Upper lobe of right lung (tissue), 1 donor: ENCODE data around the gene SRP9. TPM values are rescaled to one million over a fixed set of nuclear protein-coding genes. Genes with fewer than 3 reads are reported as not detected.
A peak's percentile ranks its signal among the peaks of the same experiment; 100 is the strongest.

ENCODE experiments used
- ATAC-seq: fragments of 200-7000 bp; cut with Tn5 transposase; one replicate; pipeline ENCODE4 v1.9.1; 2020; ENCODE audit warnings: mild to moderate bottlenecking, moderate library complexity
- DNase-seq: peaks from one replicate; pipeline ENCODE4 v3.0.0-alpha.2; 2020
- H3K27ac ChIP-seq: fragments of 200-600 bp; one replicate; pipeline ENCODE4 v1.8.0; 2022
- H3K27me3 ChIP-seq: fragments of 200-600 bp; one replicate; pipeline ENCODE4 v1.8.0; 2022; ENCODE audit warnings: mild to moderate bottlenecking
- H3K36me3 ChIP-seq: fragments of 200-600 bp; one replicate; pipeline ENCODE4 v1.8.0; 2022
- H3K4me1 ChIP-seq: fragments of 200-600 bp; one replicate; pipeline ENCODE4 v1.8.0; 2022
- H3K4me3 ChIP-seq: fragments of 200-600 bp; one replicate; pipeline ENCODE4 v1.8.0; 2022; ENCODE audit warnings: mild to moderate bottlenecking
- H3K9me3 ChIP-seq: fragments of 200-600 bp; one replicate; pipeline ENCODE4 v1.8.0; 2022
- CTCF ChIP-seq: fragments of 200-600 bp; IDR thresholded peaks from one replicate; pipeline ENCODE4 v1.8.0; 2022; ENCODE audit warnings: antibody characterized with exemption
- intact Hi-C: fragments of 100-400 bp; cut with DNase I; formaldehyde crosslinking; loops from one replicate; pipeline ENCODE4 v1.11.0; 2022
- long read RNA-seq: library from polyadenylated mRNA; unstranded; transcript quantifications from one replicate; pipeline ENCODE4 v2.0.0, GENCODE V29; 2021
- total RNA-seq: library from RNA; stranded (reverse); fragmentation: NEBNext Ultra II Directional; extraction: Animal tissue kit (Norgen Biotek cat#: 25700); gene quantifications from one replicate; pipeline ENCODE4 v1.2.1, GENCODE V29; 2021
- donor health status: DM: no; HTN: yes; CAD: no; lungs with severe emphysema.

Gene SRP9
- 157 TPM for total RNA-seq
- long read RNA-seq, transcript SRP9-203 (4 exons, 1,596 nt), result minor isoform, 15 of 195 reads
- long read RNA-seq, transcript SRP9-201 (3 exons, 1,480 nt), result major isoform, 168 of 195 reads
- long read RNA-seq, partial matches to known transcripts, result 2 of 195 reads
- long read RNA-seq, other reads (novel, unspliced or antisense), result 9 of 195 reads

GRCh38 chr1:225777583-225778336 lies at the start of gene SRP9:
Gene SRP9, plus strand, starts transcription at chr1:225777826. Its CDS starts 115 bp downstream, at chr1:225777941.
- H3K36me3 ChIP-seq, result peaks cover 9% of the 10 kb centered on the region
- H3K27ac ChIP-seq, result peak within 1 kb of the TSS; percentile 97
- H3K27me3 ChIP-seq, result no peaks in the 10 kb centered on the region
- no peaks in the 10 kb centered on the region for H3K9me3 ChIP-seq
- H3K4me1 ChIP-seq, result peaks cover 49% of the 10 kb centered on the region
- peak within 1 kb of the TSS; percentile 85 for H3K4me3 ChIP-seq
- intact Hi-C loops, result loop anchor here (10.0 kb wide), 1 partner anchor 223 kb away; no protein-coding TSS in a partner anchor
- TF ChIP-seq CTCF, result peak; percentile 92
- DNase-seq, result peak; percentile 99
- peak; percentile 100 for ATAC-seq

GRCh38 chr1:225731491-225731890 lies 46.1 kb upstream of the SRP9 start:
- no peaks in the 10 kb centered on the region for H3K36me3 ChIP-seq
- intact Hi-C loops, result no loop called here
- peaks cover 10% of the 10 kb centered on the region for H3K4me1 ChIP-seq
- TF ChIP-seq CTCF, result no peak
- H3K27ac ChIP-seq, result no peak overlapping the region
- ATAC-seq, result no peak
- H3K4me3 ChIP-seq, result no peak overlapping the region
- DNase-seq, result no peak
- no peaks in the 10 kb centered on the region for H3K9me3 ChIP-seq
- no peaks in the 10 kb centered on the region for H3K27me3 ChIP-seq

- Histone ChIP-seq H3K27ac (no peak overlapping the region), H3K36me3 (no peaks in the 10 kb centered on the region), H3K9me3 (no peaks in the 10 kb centered on the region), H3K4me1 (peaks cover 20% of the 10 kb centered on the region), H3K4me3 (no peak overlapping the region), H3K27me3 (no peaks in the 10 kb centered on the region)
- ATAC-seq (no peak), DNase-seq (no peak)
- intact Hi-C loops, result no loop called here
- no peak for TF ChIP-seq CTCF
These were observed 44.4 kb upstream of the SRP9 start for GRCh38 chr1:225733254-225733653.

- Histone ChIP-seq H3K9me3 (no peaks in the 10 kb centered on the region), H3K36me3 (no peaks in the 10 kb centered on the region), H3K4me1 (peaks cover 20% of the 10 kb centered on the region), H3K4me3 (no peak overlapping the region), H3K27ac (peak overlapping the region; percentile 58), H3K27me3 (no peaks in the 10 kb centered on the region)
- peak; percentile 70 for DNase-seq
- intact Hi-C loops, result no loop called here
- TF ChIP-seq CTCF, result no peak
- peak; percentile 87 for ATAC-seq
These were observed 42.1 kb upstream of the SRP9 start for GRCh38 chr1:225735252-225736149.

GRCh38 chr1:225736437-225737098 lies 41.1 kb upstream of the SRP9 start:
- DNase-seq (no peak), ATAC-seq (no peak)
- H3K27ac ChIP-seq, result peak overlapping the region; percentile 58
- H3K9me3 ChIP-seq, result no peaks in the 10 kb centered on the region
- TF ChIP-seq CTCF, result no peak
- H3K27me3 ChIP-seq, result no peaks in the 10 kb centered on the region
- intact Hi-C loops, result no loop called here
- no peaks in the 10 kb centered on the region for H3K36me3 ChIP-seq
- H3K4me1 ChIP-seq, result peaks cover 20% of the 10 kb centered on the region
- no peak overlapping the region for H3K4me3 ChIP-seq
